ENCODE data around the gene ITGA8. TPM values are rescaled to one million over a fixed set of nuclear protein-coding genes. Genes with fewer than 3 reads are reported as not detected.

The ITGA8 gene
- total RNA-seq, 1 experiment from 2014 or later: not detected

GRCh38 chr10:15542817-15543216 is 176.9 kb downstream of the ITGA8 start:
- peaks cover 14% of the 10 kb centered on the region for H3K27me3 Mint-ChIP-seq (ENCODE audit: insufficient read depth, unreplicated experiment)
- H3K27ac Mint-ChIP-seq (ENCODE audit: unreplicated experiment): no peak overlapping the region
- no peak overlapping the region for H3K4me3 ChIP-seq (ENCODE audit: low read depth, low read length)
- CTCF ChIA-PET: interaction anchor here (0.7 kb wide), 1 partner anchor 108 kb away, joined by 3 read pairs; no protein-coding TSS in a partner anchor
- DNase-seq: no peak
- POLR2A ChIA-PET: no interaction called here
- H3K4me1 Mint-ChIP-seq (ENCODE audit: low read depth, unreplicated experiment): no peaks in the 10 kb centered on the region
- no peaks in the 10 kb centered on the region for H3K36me3 ChIP-seq (ENCODE audit: control insufficient read depth, insufficient read depth, low read length)
- H3K4me3 Mint-ChIP-seq (ENCODE audit: unreplicated experiment): no peak overlapping the region
- BruUV-seq (replicated peaks): no TSS peak
- intact Hi-C loops (cut with micrococcal nuclease; ENCODE audit: unreplicated experiment): no loop called here
- H3K27me3 ChIP-seq (replicated peaks; ENCODE audit: control insufficient read depth, insufficient read depth, low read length): no peaks in the 10 kb centered on the region; the same call in 1 of the 2 replicates
- H3K36me3 Mint-ChIP-seq (ENCODE audit: insufficient read depth, unreplicated experiment): peaks cover 6% of the 10 kb centered on the region
- peaks cover 6% of the 10 kb centered on the region for H3K9me3 Mint-ChIP-seq (ENCODE audit: unreplicated experiment)
- TF ChIP-seq, protein P1, sequence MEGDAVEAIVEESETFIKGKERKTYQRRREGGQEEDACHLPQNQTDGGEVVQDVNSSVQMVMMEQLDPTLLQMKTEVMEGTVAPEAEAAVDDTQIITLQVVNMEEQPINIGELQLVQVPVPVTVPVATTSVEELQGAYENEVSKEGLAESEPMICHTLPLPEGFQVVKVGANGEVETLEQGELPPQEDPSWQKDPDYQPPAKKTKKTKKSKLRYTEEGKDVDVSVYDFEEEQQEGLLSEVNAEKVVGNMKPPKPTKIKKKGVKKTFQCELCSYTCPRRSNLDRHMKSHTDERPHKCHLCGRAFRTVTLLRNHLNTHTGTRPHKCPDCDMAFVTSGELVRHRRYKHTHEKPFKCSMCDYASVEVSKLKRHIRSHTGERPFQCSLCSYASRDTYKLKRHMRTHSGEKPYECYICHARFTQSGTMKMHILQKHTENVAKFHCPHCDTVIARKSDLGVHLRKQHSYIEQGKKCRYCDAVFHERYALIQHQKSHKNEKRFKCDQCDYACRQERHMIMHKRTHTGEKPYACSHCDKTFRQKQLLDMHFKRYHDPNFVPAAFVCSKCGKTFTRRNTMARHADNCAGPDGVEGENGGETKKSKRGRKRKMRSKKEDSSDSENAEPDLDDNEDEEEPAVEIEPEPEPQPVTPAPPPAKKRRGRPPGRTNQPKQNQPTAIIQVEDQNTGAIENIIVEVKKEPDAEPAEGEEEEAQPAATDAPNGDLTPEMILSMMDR (IDR thresholded peaks at IDR 0.05; ENCODE audit: insufficient read depth in 1 of 2, low read depth in 1 of 2, low read length in 1 of 2, severe bottlenecking in 1 of 2, unreplicated experiment in 1 of 2): no peak
- H3K4me1 ChIP-seq: no peaks in the 10 kb centered on the region
- H3K9me3 ChIP-seq: no peaks in the 10 kb centered on the region

DNA sequence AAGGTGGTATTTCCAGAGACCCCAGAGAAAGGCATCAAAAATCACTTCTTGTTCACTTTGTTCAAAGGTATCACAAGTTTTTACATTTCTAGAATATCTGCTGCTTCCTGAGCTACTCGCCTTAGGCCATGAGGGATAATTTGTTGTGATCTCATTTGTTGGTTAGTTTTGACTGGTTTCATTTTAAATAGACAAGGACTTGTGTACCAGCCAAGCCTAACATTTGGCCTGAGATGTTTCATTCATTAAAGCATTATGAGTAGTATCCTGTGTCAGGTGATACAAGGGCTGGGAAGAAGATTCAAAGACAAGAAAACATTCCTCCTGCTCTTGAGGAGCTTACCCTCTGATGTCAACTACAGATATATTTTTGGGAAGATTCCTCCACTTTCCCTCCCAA is 178.3 kb downstream of the ITGA8 start:
- Mint-ChIP-seq H3K4me3 (ENCODE audit: unreplicated experiment) (no peak overlapping the region), H3K27me3 (ENCODE audit: insufficient read depth, unreplicated experiment) (peaks cover 15% of the 10 kb centered on the region), H3K36me3 (ENCODE audit: insufficient read depth, unreplicated experiment) (peaks cover 1% of the 10 kb centered on the region), H3K4me1 (ENCODE audit: low read depth, unreplicated experiment) (no peaks in the 10 kb centered on the region), H3K9me3 (ENCODE audit: unreplicated experiment) (peaks cover 4% of the 10 kb centered on the region), H3K27ac (ENCODE audit: unreplicated experiment) (no peak overlapping the region)
- Histone ChIP-seq H3K36me3 (ENCODE audit: control insufficient read depth, insufficient read depth, low read length) (no peaks in the 10 kb centered on the region), H3K4me3 (ENCODE audit: low read depth, low read length) (no peak overlapping the region), H3K9me3 (no peaks in the 10 kb centered on the region), H3K4me1 (no peaks in the 10 kb centered on the region), H3K27me3 (replicated peaks; ENCODE audit: control insufficient read depth, insufficient read depth, low read length) (no peaks in the 10 kb centered on the region; the same call in 1 of the 2 replicates)
- no peak for DNase-seq
- ChIA-PET CTCF (no interaction called here), POLR2A (no interaction called here)
- intact Hi-C loops (cut with micrococcal nuclease; ENCODE audit: unreplicated experiment): no loop called here
- TF ChIP-seq, protein P1 (IDR thresholded peaks at IDR 0.05; ENCODE audit: insufficient read depth in 1 of 2, low read depth in 1 of 2, low read length in 1 of 2, severe bottlenecking in 1 of 2, unreplicated experiment in 1 of 2): no peak
- no TSS peak for BruUV-seq (replicated peaks)

GRCh38 chr10:15540727-15541126 is 179.0 kb downstream of the ITGA8 start:
- no peaks in the 10 kb centered on the region for H3K9me3 Mint-ChIP-seq (ENCODE audit: unreplicated experiment)
- Histone ChIP-seq H3K9me3 (no peaks in the 10 kb centered on the region), H3K4me3 (ENCODE audit: low read depth, low read length) (no peak overlapping the region), H3K4me1 (no peaks in the 10 kb centered on the region), H3K27me3 (replicated peaks; ENCODE audit: control insufficient read depth, insufficient read depth, low read length) (no peaks in the 10 kb centered on the region; the same call in 1 of the 2 replicates), H3K36me3 (ENCODE audit: control insufficient read depth, insufficient read depth, low read length) (no peaks in the 10 kb centered on the region)
- H3K27ac Mint-ChIP-seq (ENCODE audit: unreplicated experiment): no peak overlapping the region
- DNase-seq: no peak
- H3K36me3 Mint-ChIP-seq (ENCODE audit: insufficient read depth, unreplicated experiment): no peaks in the 10 kb centered on the region
- H3K27me3 Mint-ChIP-seq (ENCODE audit: insufficient read depth, unreplicated experiment): peaks cover 15% of the 10 kb centered on the region
- TF ChIP-seq, protein P1 (IDR thresholded peaks at IDR 0.05; ENCODE audit: insufficient read depth in 1 of 2, low read depth in 1 of 2, low read length in 1 of 2, severe bottlenecking in 1 of 2, unreplicated experiment in 1 of 2): no peak
- H3K4me1 Mint-ChIP-seq (ENCODE audit: low read depth, unreplicated experiment): no peaks in the 10 kb centered on the region
- ChIA-PET CTCF (no interaction called here), POLR2A (no interaction called here)
- intact Hi-C loops (cut with micrococcal nuclease; ENCODE audit: unreplicated experiment): no loop called here
- no peak overlapping the region for H3K4me3 Mint-ChIP-seq (ENCODE audit: unreplicated experiment)
- BruUV-seq (replicated peaks): no TSS peak
